Hindlimb muscle (tissue), 1 donor: ENCODE data around the gene KASH5. TPM values are rescaled to one million over a fixed set of nuclear protein-coding genes. Genes with fewer than 3 reads are reported as not detected.

ENCODE experiments used
- DNase-seq: peaks from one replicate; pipeline ENCODE4 v3.0.0-alpha.2; 2013
- polyA plus RNA-seq: library from polyadenylated mRNA; unstranded; fragments of 120-200 nt; gene quantifications from one replicate; pipeline ENCODE4 v1.2.1, GENCODE V29; 2013; ENCODE audit not compliant: insufficient read length

KASH5 gene
- polyA plus RNA-seq, 1 donor = not detected

DNA sequence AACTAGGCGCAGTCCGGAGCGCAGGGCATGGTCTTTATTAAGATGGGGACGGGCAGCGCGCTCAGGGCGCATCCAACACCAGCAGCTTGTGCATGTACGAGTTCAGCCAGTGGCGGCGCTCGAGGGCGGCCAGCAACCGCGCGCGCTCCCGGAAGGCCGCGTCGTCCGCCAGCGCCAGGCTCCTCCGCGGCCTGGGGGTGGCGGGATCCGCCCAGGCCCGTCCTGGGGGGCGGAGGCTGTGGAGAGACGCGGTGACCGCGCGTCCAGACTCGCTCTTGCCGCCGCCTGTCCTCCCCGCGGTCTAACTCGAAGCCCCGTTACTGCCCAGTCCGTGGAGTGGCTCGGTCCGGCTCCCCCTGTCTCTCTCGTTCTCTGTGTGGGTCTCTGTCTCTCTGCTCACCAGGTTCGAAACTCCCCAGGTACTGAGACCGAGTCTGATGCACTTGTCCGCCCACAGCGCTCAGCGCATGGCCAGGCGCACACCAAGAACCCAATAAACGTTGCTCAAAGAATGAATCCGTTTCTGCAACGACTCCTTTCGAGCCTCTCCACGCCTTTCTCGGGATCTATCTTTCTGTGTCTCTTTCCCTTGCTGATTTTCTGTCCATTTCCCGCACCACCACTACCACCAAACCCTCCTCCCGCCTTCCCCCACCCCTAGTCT lies 34.5 kb downstream of the KASH5 start:
- DNase-seq = no peak

DNA sequence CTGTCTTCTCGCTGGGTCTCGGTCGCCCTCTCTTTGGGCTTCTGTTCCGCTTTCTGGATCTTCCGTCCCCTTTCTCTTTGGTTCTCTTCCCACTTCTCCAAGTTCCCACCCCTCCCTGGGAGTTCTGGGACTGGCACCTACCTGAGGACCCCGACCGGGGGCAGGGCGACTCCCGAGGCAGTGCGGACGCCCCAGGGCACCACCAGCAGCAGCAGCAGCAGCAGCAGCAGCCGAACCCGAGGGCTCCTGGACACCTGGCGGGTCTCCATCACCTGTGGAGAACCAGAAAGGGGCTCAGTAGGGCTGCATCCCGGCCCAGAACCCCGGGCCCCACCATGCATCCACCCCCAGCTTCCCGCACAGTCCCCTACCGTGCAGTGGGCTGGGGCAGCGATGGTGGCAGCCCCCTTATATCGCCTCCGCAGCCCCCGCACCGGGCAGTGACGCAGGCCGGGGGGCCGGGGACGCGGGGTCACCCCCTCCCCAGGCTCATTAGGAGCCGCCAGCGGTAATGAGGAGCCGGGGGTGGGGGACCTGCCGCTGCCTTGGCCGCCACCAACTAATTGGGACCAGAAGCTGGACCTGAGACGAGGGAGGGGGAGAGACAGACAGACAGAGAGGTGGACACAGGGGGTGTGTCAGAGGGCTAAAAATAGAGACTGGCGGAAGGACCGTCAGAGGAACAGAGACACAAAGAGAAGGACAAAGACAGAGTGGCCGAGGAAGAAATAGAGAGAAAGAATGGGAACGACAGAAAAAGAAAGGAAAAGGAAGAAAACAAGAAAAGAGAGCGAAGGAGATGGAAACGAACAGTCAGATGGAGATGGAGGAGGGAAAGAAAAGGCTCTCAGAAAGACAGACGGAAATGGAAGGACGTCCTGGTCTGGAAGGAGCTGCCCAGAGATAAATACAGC lies 35.3 kb downstream of the KASH5 start, which contains the start of gene PTH2:
Gene PTH2, minus strand, starts transcription at position 371 of the 914 bp plus-strand sequence. Its CDS starts 102 bp downstream, at position 269.
- no peak for DNase-seq

DNA sequence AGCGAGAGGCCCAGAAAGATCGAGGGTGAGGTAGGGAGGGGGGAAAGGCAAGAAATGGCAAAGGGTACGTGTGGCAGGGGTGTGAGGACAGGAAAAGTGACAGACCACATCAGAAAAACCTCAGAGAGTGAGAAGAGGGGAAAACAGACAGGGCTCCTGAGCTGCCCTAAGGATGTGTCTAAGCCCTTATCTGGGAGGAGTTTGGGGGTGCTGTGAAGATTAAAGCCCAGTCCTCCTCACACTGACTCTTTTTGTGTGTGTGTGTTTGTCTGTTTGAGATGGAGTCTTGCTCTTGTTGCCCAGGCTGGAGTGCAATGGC lies 35.9 kb downstream of the KASH5 start:
- DNase-seq = no peak

DNA sequence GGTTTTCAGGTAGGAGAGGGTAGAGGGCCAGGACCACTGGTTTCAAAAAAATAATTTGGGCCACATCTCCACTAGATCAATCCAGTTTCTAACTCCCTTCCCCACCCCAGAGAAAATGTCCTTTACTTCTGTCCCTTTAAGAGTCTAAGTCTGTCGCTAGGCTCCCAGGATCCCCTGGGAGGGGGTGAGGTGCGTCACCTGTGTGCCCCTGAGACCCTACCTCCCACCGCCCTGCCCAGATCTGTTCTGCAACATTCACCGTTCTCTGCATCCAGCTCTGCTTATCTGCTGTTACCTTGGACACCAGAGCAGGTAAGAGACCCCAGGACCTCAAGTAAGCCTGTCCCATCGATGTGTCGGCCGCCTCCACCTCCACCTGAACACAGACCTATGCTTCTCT lies 37.1 kb downstream of the KASH5 start, which contains the start of gene GFY:
Gene GFY, plus strand, starts transcription at position 211 of the 400 bp plus-strand sequence. CDS start 1,043 bp downstream, outside the sequence.
- DNase-seq = no peak

DNA sequence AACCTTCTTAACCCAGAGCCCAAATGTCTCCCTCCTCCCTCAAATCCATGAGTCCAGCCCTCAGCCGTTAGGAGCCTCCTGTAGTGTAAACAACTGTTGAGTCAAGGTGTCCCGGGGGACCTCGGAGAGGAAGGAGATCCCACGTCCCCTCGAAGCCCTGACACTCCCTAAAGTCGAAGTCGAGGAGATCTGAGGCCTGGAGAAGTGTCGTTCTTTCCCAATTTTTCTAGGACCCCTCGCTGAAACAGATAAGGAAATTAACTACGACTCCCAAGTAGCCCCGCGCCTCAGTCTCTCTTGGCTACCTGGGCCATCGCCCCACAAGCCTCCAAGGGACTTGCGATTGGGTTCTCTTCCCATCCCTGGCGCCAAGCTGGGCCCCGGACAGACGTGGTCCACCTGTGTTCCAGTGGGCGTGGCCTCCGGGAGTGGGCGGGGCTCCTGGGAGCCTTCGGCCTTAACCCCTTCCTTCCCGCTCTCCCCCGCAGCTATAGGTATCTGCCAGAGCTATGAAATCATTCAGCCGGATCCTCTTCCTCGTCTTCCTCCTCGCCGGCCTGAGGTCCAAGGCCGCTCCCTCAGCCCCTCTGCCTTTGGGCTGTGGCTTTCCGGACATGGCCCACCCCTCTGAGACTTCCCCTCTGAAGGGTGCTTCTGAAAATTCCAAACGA lies 38.0 kb downstream of the KASH5 start:
- DNase-seq = no peak

DNA sequence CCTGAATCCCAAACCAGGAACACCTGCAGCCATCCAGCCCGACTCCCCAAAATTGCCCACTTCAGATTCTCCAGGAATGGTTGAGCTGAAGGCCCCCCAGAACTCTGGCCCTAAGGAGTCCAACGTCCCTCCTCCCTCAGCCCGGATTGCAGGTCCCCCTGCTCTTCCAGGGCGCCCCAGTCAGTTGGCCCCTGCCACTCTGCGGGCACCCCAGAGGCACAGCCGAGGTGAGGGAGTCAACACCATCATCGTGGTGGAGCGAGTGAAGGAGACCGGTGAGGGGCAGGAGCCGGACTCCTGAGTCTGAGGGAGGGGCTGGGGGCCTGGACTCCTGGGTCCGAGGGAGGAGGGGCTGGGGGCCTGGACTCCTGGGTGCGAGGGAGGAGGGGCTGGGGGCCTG lies 39.3 kb downstream of the KASH5 start:
- no peak for DNase-seq

DNA sequence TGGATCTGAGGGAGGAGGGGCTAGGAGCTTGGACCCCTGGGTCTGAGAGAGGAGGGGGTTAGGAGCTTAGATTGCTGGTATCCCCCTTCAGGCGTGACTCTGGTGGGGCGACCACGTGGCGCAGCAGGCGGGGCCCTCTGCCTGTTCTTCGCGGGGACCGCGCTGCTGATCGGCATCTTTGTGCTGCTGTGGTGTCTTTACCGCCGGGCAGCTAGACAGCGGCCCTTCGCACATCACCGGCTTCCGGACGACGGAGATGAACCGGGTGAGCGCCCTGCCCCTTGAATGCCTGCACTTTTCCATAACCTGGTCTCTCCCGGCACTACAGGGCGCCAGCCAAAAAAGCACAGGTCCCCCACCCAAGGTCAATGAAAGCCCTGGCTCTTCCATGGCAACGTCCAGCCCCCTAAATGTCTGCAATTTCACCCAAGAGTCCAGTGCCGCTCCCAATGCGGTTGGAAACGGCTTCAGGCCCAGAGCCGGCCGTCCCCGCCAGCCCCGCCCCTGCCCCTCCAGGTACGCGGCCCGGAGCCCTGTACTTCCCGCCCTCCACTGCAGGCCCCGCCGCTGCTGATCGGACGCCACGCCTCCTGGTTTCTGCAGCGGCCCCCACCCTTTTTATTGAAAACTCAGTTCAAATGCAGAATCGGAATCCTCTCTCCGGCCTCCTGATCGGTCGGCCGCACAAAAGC lies 40.0 kb downstream of the KASH5 start:
- no peak for DNase-seq

DNA sequence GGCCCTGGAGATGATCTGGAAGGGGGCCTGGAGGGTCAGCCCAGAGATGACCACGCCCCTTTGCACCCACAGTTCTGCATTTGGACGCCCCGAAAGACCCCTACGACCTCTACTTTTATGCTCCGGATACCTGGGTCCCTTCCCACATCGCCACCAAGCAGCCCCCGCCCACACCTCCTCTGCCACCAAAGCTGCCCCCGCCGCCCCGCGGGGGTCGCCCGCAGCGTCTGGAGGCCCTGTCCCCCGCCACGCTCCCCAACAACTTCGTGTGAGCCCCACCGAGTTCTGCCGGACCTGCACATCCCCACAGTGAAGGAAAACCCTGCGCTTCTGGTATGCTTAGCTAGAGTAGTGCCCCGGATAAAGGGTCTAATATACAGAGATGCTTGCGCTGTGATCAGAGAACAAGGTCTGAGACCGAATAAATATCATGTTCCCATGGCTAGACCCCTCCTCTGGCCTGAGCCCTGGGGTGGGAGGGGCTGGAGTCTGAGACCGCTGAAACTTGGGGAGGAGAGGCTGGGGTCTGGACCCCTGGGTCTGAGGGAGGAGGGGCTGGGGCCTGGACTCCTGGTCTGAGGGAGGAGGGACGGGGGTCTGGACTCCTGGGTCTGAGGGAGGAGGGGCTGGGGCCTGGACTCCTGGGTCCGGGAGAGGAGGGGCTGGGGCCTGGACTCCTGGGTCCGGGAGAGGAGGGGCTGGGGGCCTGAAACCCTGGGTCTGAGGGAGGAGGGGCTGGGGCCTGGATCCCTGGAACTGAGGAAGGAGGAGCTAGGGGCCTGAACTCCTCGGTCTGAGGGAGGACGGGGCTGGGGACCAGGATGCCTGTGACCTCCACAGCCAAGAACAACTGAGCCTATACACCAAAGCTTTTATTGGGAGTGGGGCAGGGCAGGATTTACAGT lies 40.8 kb downstream of the KASH5 start:
- DNase-seq = no peak

DNA sequence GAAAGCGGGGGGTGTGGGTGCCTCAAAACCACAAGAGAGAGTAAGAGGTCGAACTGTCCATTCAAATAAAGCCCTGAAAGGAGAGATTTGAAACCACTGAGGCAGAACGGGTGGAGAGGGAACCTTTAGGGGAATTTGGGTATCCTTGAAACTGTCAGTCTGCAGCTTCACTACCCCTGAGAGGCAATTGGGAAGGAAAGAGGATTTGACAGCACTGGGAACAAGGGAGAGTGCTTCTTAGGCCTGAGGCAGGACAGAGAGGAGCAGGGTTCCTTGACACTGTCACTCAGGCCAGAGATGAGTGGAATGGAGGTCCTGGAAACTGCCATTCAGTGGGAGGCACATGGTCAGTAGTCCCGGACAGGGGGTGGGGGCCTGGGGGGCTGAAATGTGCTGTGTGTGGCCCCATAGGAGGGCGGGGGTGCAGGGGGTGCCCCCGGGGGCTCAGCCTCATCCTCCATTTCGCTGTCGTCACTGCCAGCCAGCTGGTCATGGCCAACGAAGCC lies 42.2 kb downstream of the KASH5 start:
- DNase-seq = no peak

DNA sequence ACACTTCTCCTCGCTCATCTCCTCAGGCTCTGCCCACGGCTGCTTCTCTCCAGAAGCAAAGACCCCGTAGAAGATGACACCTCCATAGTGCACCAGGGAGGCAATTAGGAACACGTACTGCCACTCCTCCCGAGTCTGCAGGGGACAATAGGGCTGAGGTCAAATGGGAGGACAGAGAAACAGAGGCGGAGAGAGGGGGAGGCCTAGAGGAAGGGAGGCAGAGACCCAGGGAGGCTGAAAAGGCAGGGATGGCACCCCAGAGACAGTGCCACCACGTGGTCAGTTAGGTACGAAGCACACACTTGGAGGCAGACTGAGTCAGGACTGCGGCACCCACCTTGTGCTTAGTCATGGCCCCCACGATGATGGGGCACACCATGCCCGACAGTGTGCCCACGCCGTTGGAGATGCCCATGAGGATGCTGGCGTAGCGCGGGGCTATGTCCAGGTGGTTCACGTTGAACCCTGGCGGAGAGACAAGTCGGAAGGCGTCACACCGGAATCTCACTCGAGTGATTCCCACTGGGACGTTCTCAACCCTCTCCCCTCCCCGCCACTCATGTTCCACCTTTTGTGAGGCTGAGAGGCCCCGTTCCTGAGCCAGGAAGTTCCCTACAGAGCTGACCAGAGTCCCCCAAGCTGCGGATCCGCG lies 42.8 kb downstream of the KASH5 start:
- DNase-seq = no peak

DNA sequence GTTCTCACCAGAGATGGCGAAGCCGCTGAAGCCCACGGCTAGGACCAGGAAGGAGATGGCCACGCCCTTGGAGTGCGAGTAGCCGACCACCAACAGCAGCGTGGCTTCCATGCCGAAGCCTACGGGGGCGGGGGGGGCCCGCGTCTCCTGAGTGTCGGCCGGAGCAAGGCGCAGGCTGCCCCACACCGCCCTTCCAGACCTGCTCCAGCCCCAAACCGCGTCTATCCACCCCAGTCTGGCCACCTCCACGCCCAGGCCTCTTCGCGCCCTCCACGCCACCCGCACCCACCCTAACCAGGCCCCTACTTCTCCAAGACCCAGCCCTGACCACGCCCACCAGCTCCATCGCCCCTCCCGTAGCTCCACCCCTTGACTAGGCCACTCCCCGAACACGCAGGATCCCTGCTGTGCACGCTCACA lies 43.3 kb downstream of the KASH5 start:
- DNase-seq = no peak

DNA sequence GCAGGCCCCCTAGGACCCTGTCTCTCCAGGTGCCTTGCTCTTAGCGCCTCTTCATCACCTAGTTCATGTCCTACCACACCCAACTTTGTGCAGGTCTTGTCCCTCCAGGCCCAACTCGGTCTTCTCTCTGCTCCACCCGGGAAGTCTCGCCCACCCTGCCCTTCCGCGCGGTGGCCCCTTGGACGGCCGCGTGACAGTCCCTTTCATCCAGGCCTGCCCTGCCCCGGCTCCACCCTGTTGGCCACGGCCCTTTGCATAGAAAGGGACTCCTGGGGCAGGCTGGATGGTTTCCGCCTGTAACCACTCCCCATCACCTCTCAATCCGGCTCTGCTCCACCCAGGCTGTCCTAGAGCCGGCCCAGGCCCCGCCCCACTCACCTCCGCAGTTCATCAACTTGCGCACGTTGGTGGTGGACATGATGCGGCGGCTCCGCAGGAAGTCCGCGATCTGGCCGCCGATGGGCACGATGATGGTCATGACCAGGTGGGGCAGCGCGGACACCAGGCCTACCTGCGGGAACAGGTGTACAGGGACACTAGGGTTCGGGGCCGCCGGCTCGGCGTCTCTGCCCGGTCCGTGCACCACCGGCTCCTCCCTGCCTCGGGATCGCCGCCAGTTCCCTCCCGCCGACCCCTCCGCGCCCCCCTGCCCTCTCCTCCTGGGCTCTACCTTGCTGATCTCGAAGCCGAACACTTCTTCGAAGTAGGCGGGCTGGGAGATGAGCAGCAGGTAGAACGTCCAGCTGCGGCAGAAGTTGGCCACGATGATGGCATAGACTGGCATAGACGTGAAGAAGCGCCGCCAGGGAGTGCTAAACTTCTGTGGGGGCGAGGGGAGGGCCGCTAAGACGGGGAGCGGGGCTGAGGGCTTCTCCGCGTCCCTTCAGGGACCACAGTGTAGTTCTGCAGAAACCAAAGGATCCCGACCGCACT lies 44.4 kb downstream of the KASH5 start:
- no peak for DNase-seq

DNA sequence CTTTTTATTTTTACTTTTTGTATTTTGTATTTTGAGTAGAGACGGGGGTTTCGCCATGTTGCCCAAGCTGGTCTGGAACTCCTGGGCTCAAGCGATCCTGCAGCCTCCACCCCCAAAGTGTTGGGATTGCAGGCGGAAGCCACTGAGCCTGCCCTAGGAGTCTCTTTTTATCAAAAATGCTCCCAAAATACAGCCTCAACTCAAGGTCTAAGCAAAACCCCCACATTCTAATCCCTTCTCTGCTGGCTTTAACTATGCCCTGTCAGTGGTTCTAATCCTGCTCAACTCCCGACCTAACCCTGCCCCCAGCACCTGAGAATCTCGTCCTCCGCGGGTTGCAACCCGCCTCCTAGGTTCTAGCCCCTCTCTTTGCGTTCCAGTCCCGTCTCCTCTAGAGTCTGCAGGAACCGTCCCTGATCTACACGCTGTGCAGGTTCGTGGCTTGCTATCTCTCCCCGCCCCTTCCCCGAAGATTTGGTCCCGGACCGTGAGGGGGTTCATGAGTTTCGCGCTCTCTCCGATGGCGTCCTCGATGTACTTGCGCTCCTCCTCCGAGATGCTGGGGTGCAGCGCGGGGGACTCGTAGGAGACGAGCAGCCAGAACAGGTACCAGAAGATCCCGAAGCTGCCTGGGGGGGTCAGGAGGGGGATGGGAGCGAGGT lies 45.3 kb downstream of the KASH5 start:
- DNase-seq = no peak

DNA sequence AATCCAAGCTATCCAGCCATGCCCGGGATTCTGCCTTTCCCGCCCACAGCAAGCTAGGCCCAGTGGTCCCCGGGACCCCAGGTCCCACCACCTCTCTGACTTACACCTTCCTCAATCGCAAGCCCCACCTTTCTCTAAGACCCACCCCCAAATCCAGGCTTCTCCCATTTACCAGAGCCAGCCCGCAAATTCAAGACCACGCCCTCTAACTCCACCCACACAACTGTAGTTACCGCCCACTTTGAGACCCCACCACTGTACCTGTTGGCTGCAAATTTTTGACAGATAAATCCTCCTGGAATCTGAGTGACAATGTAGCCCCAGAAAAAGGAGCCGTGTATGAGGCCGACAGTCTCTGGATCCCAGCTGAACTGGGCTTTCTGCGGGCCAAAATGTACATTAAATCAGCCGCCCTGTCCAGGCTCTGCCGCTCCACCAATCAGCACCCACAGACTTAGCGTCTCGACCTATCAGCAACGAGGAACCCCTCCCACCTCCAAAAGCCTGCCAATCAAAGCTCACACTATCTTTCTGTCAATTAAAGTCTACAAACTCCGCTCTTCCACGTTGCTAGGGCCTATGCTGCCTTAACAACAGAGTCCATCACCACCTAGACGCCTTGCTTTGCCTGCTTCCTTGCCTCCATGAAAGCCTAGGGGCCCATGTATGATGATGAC lies 47.0 kb downstream of the KASH5 start:
- DNase-seq = no peak

DNA sequence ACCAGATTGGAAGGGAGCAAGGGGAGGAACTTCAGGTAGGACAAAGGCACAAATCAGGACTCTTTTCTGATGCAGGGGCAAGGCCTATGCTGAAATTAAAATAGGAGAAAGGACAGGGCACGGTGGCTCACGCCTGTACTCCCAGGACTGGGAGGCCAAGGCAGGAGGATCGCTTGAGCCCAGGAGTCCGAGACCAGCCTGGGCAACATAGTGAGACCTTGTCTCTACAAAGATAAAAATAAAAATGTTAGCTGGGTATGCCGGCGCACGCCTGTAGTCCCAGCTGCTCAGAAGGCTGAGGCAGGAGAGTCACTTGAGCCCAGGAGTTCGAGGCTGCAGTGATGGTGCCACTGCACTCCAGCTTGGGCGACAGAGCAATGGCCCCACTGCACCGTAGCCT lies 47.6 kb downstream of the KASH5 start:
- no peak for DNase-seq

DNA sequence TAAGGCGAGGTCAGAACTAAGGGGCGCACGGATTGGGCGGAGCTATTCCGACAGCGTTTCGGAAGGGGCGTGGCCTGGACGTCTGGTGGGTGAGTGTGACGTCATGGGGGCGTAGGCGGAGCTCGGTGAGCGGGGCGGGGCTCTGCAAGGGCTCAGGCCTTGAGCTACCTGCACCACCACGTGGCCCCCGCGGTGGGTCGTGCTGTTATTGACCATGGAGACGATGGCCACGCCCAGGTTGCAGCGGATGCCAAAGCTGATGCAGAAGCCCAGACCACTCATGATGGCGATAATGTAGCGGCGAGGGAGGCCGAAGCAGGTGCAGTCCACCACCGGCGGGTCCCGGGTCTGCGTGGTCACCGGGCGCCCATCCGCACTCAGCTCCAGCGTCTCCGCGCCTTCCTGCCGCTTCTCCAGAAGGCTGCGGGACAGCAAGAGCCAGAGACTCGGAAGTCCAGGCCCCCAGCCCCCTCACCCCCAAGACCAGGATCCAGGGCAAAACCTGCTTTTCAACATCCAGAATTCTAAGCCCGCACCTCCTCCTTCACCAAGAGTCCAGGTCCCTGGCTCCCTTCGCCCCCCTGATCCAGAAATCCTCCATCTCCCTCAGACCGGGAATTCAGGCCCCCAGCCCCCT lies 48.5 kb downstream of the KASH5 start:
- DNase-seq = no peak

DNA sequence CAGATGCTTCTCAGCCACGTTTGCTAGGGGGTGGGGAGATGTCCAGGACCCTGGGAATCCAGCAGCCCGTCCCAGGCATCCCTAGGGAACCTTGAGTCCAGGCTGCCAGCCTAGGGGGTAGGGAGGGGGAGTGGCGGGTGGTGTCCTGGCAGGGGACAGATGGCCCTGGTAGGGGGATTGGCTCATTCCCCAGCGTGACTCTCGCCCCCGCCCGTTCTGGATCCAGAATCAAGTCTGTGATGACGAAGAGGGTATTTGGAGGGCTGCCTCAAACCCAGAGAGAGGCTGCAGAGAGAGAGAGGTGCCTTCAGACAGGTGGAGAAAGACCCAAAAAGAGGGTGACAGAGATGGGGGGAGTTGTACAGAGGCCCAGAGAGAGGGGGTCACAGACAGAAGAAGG lies 49.2 kb downstream of the KASH5 start:
- DNase-seq = no peak

DNA sequence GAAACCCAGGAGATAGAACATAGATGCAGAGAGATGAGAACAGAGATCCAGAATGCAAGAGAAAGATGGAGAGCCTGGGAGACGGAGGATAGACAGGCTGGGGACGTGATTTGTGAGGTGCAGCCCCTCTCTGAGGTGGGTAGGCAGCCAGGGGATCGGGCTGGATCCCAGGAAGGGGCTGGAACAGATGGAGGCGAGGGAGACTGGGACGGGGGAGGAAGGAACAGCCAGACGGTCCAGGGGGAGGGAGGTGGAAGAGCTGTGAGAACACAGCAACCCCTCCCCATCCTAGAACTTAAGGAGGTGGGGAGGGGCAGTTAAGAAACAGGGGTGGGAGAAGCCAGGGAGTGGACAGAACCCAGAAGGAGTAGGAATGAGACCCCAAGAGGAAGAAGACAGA lies 50.2 kb downstream of the KASH5 start:
- no peak for DNase-seq
